Measurements from ENCODE around the gene RANBP2. TPM values are rescaled to one million over a fixed set of nuclear protein-coding genes. Genes with fewer than 3 reads are reported as not detected.

RANBP2 gene
- total RNA-seq, 1 experiment from 2014 or later: 47.5 TPM

DNA sequence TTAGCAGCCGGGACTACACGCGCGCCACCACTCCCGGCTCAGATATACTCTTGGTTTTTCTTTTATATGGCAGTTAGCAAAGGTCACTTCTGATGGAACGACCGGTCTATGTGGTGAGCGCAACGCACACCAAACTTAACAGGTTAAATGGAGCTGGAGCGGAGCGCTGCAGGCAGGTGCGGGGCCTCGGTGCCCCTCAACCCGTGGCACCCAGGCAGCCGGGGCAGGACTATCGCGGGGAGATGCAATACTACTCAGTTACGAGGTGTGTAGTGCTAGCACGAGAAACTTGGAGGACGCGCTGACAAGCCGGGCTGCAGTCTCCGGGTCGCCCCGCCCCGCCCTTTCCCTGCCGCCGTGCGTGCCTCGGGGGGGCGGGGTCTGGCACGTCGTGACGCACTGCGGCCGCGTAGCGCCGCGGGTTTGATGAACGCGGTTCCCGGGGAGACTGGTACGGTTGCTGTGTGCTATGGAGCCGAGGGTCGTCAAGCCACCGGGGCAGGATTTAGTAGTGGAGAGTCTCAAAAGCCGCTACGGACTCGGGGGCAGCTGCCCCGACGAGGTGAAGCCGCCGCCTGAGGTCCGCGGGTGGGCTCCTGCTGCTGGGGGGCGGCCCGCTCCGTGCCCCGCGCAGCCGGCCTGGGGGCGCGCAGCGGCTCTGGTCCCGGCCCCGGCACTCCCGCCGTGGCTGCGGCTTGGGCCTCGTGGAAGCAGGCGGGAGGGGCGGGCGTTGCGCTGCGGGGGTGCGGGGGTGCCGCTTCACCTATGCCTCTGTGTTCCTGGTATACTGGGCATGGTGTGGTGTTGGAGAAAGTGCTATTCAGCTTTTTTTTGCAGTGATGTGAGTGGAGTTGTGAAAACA lies 67.3 kb downstream of the RANBP2 start, which contains the start of gene CCDC138:
Gene CCDC138 (plus strand): TSS at position 418 of the 862 bp plus-strand sequence. CDS start 52 bp downstream, at position 470.
- CTCF ChIA-PET: no interaction called here
- H3K79me2 ChIP-seq (ENCODE audit: low read depth): peaks cover 14% of the 10 kb centered on the region
- H3K4me2 ChIP-seq: peak within 1 kb of the TSS; percentile 99
- peak within 1 kb of the TSS; percentile 98 for H2AFZ ChIP-seq
- intact Hi-C loops (cut with micrococcal nuclease; ENCODE audit: unreplicated experiment): no loop called here
- H3K27ac ChIP-seq: peak within 1 kb of the TSS; percentile 36
- TSS peak; percentile 27 for BruUV-seq (replicated peaks)
- no peaks in the 10 kb centered on the region for H3K27me3 ChIP-seq (ENCODE audit: insufficient read depth, low read depth)
- DNase-seq: peak; percentile 79 to 89
- peaks cover 17% of the 10 kb centered on the region for H3F3A ChIP-seq (ENCODE audit: insufficient read depth, low read depth)
- TF ChIP-seq EZH2 (IDR thresholded peaks at IDR 0.05; ENCODE audit: low read depth): no peak
- TF ChIP-seq, protein P1, sequence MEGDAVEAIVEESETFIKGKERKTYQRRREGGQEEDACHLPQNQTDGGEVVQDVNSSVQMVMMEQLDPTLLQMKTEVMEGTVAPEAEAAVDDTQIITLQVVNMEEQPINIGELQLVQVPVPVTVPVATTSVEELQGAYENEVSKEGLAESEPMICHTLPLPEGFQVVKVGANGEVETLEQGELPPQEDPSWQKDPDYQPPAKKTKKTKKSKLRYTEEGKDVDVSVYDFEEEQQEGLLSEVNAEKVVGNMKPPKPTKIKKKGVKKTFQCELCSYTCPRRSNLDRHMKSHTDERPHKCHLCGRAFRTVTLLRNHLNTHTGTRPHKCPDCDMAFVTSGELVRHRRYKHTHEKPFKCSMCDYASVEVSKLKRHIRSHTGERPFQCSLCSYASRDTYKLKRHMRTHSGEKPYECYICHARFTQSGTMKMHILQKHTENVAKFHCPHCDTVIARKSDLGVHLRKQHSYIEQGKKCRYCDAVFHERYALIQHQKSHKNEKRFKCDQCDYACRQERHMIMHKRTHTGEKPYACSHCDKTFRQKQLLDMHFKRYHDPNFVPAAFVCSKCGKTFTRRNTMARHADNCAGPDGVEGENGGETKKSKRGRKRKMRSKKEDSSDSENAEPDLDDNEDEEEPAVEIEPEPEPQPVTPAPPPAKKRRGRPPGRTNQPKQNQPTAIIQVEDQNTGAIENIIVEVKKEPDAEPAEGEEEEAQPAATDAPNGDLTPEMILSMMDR (conservative IDR thresholded peaks at IDR 0.05): no peak
- no peaks in the 10 kb centered on the region for H4K20me1 ChIP-seq (ENCODE audit: insufficient read depth)
- H3K4me3 ChIP-seq: peak within 1 kb of the TSS; percentile 89
- H3K9me2 ChIP-seq (ENCODE audit: insufficient read depth): no peaks in the 10 kb centered on the region
- H3K9me3 ChIP-seq (ENCODE audit: insufficient read depth, low read depth): no peaks in the 10 kb centered on the region
- H3K36me3 ChIP-seq (ENCODE audit: low read depth): peaks cover 5% of the 10 kb centered on the region
- POLR2A ChIA-PET (ENCODE audit: unreplicated experiment): no interaction called here
- H3K4me1 ChIP-seq (replicated peaks; ENCODE audit: insufficient read depth): peaks cover 21% of the 10 kb centered on the region

DNA sequence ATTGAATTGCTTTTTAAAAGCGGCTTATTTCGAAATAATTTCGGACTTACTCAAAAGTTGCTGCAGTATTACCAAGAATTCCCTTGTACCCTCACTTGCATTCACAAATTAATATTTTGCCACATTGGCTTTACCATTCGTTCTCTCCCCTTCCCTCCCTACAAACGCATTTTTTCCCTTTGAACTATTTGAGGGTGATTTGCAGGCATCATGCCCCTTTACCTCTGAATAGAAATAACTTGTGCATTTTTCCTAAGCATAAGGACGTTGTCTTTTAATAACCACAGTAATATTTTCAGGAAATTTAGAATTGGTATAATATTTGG lies 67.9 kb downstream of the RANBP2 start:
- BruUV-seq (replicated peaks): no TSS peak
- Histone ChIP-seq H3F3A (ENCODE audit: insufficient read depth, low read depth) (peaks cover 17% of the 10 kb centered on the region), H4K20me1 (ENCODE audit: insufficient read depth) (no peaks in the 10 kb centered on the region), H3K27me3 (ENCODE audit: insufficient read depth, low read depth) (no peaks in the 10 kb centered on the region), H3K4me3 (peak overlapping the region; percentile 89), H3K36me3 (ENCODE audit: low read depth) (peaks cover 5% of the 10 kb centered on the region), H3K27ac (no peak overlapping the region), H3K9me2 (ENCODE audit: insufficient read depth) (no peaks in the 10 kb centered on the region), H3K9me3 (ENCODE audit: insufficient read depth, low read depth) (no peaks in the 10 kb centered on the region), H3K4me2 (peak overlapping the region; percentile 99), H2AFZ (peak overlapping the region; percentile 98), H3K79me2 (ENCODE audit: low read depth) (peaks cover 14% of the 10 kb centered on the region), H3K4me1 (replicated peaks; ENCODE audit: insufficient read depth) (peaks cover 21% of the 10 kb centered on the region)
- ChIA-PET POLR2A (ENCODE audit: unreplicated experiment) (no interaction called here), CTCF (no interaction called here)
- TF ChIP-seq EZH2 (IDR thresholded peaks at IDR 0.05; ENCODE audit: low read depth): no peak
- TF ChIP-seq, protein P1 (conservative IDR thresholded peaks at IDR 0.05): no peak
- DNase-seq: no peak
- intact Hi-C loops (cut with micrococcal nuclease; ENCODE audit: unreplicated experiment): no loop called here

DNA sequence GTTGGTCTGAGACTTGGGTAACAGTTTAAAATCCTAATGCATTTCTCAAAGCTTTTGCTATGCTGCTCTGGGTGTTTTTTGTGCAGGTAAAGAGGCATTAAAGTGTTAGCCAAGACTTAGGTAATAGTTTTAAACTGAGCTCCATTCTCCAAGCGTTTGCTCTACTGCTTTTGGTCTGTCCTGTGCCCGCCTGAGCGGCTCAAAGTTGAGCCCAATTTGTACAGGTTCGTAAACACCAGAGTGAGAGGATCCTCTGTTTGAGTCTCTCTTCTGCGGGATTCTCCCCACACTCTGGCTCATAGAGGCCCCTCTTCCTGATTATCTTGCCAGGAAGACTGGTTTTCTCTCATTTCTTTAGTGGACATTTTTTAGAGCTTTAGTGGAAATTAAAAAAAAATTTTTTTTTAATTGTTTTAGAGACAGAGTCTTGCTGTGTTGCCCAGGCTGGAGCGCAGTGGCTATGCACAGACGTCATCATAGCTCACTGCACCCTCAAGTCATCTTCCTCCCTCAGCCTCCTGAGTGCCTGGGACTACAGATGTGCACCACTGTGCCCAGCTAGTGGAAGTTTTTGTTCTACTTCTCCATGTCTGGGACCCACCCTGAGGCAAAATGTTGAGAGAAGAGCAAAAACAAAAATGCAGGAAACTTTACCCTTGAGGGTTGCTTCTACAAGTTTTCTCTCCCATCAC lies 83.9 kb downstream of the RANBP2 start:
- H3K9me3 ChIP-seq (ENCODE audit: insufficient read depth, low read depth): no peaks in the 10 kb centered on the region
- POLR2A ChIA-PET (ENCODE audit: unreplicated experiment): no interaction called here
- H3K27me3 ChIP-seq (ENCODE audit: insufficient read depth, low read depth): no peaks in the 10 kb centered on the region
- intact Hi-C loops (cut with micrococcal nuclease; ENCODE audit: unreplicated experiment): no loop called here
- H3K36me3 ChIP-seq (ENCODE audit: low read depth): peaks cover 11% of the 10 kb centered on the region
- H3K4me2 ChIP-seq: no peak overlapping the region
- H3K79me2 ChIP-seq (ENCODE audit: low read depth): no peaks in the 10 kb centered on the region
- no peak for DNase-seq
- CTCF ChIA-PET: no interaction called here
- no peak overlapping the region for H3K4me3 ChIP-seq
- BruUV-seq (replicated peaks): no TSS peak
- no peaks in the 10 kb centered on the region for H3K4me1 ChIP-seq (replicated peaks; ENCODE audit: insufficient read depth)
- H3F3A ChIP-seq (ENCODE audit: insufficient read depth, low read depth): no peaks in the 10 kb centered on the region; the same call in 1 of the 2 replicates
- H4K20me1 ChIP-seq (ENCODE audit: insufficient read depth): no peaks in the 10 kb centered on the region
- H2AFZ ChIP-seq: no peak overlapping the region
- H3K27ac ChIP-seq: no peak overlapping the region
- H3K9me2 ChIP-seq (ENCODE audit: insufficient read depth): no peaks in the 10 kb centered on the region
- no peak for TF ChIP-seq EZH2 (IDR thresholded peaks at IDR 0.05; ENCODE audit: low read depth)
- TF ChIP-seq, protein P1 (conservative IDR thresholded peaks at IDR 0.05): no peak
